HG02642 (cell line): ENCODE results near the gene CLDND1.

Source experiments
- ATAC-seq: cut with Tn5 transposase; IDR thresholded peaks from one replicate; pipeline ENCODE4 v1.9.1; 2021; ENCODE audit warnings: mild to moderate bottlenecking; ENCODE audit not compliant: unreplicated experiment, poor library complexity

The CLDND1 gene

GRCh38 chr3:98552232-98553020, 29.7 kb upstream of the CLDND1 start:
- no peak for ATAC-seq

- ATAC-seq, result no peak
Observed at GRCh38 chr3:98551754-98552153, 29.1 kb upstream of the CLDND1 start.

GRCh38 chr3:98551236-98551635, 28.5 kb upstream of the CLDND1 start:
- ATAC-seq, result no peak

- no peak for ATAC-seq
Observed at GRCh38 chr3:98550833-98551232, 28.1 kb upstream of the CLDND1 start.

GRCh38 chr3:98548544-98548943, 25.8 kb upstream of the CLDND1 start:
- ATAC-seq, result no peak

DNA sequence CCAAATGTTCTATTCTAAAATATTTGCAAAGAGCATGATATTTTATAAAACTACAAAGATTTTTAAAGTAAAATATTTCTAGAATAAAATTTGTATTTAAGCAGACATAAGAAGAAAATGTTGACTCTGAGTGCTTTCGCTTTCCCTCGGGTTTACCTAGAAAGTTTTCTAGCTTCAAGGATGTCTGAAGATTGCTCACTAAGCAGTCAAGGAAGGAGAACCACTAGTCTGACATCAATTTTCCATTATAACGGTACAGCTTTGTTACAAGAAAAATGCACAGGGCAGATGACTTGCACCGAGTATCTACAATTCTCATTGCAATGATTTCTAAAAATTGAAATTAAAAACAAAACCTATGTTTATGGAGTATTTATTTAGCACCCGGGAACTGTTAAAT, 23.2 kb upstream of the CLDND1 start:
- ATAC-seq, result peak; percentile 46

- ATAC-seq, result no peak
Observed at GRCh38 chr3:98542623-98543022, 19.9 kb upstream of the CLDND1 start.

GRCh38 chr3:98541695-98542094, 19.0 kb upstream of the CLDND1 start:
- ATAC-seq, result no peak

GRCh38 chr3:98540346-98540745, 17.6 kb upstream of the CLDND1 start:
- peak; percentile 48 for ATAC-seq

DNA sequence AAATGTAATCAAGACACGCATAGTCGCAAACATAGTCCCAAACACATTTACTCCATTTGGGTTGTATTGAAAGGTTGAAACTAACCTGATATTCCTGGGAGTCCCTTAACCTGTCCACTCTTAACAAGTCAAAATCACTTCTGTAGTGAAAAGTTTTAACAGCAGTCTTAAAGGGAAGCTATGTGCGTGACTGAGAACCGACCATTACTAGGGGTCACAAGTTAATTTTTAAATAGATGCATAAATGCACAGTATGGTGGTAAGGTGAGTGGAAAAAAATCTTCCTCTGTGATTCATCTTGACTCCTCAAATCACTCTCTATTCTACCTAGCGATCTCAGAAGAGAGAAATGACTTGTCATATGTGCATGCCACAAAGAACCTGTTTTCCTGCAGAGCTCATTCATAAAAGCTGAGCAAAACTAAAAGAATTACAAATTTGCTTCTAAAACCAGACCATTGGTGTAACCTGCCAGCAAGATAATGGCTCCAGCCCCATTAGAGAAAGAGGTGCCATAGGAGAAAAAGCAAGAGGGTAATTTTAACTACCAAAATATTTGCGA, 13.8 kb upstream of the CLDND1 start:
- peak; percentile 77 for ATAC-seq

- no peak for ATAC-seq
Observed at GRCh38 chr3:98534734-98535133, 12.0 kb upstream of the CLDND1 start.

GRCh38 chr3:98534168-98534567, 11.5 kb upstream of the CLDND1 start:
- ATAC-seq, result no peak

DNA sequence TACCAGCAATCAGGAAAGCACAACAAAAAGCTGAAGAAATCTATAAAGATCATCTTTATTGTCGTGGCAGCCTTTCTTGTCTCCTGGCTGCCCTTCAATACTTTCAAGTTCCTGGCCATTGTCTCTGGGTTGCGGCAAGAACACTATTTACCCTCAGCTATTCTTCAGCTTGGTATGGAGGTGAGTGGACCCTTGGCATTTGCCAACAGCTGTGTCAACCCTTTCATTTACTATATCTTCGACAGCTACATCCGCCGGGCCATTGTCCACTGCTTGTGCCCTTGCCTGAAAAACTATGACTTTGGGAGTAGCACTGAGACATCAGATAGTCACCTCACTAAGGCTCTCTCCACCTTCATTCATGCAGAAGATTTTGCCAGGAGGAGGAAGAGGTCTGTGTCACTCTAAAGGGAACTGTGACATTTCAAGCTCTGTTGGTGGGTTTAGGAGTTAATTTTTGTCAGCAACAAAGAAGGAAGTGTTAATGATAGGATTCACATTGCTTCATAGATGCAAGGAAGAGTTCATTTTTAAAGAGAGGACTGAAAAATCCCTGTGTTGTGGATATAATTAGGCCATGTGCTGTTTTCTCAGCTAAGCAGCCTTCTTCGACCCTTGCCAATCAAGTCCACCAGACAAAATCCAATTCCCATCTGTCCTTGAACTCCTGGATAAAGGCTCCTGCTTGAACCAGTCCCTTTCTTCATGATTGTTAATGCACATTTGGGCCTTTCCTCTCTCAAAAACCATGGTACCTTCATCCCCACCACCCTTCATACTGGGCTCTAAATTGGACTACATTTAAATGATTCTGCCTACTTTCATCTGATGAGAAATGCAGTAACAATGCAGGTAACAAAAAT, 10.2 kb upstream of the CLDND1 start:
- no peak for ATAC-seq

DNA sequence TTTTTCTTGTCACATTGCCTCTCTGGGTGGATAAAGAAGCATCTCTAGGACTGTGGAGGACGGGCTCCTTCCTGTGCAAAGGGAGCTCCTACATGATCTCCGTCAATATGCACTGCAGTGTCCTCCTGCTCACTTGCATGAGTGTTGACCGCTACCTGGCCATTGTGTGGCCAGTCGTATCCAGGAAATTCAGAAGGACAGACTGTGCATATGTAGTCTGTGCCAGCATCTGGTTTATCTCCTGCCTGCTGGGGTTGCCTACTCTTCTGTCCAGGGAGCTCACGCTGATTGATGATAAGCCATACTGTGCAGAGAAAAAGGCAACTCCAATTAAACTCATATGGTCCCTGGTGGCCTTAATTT, 9.6 kb upstream of the CLDND1 start:
- peak; percentile 5 for ATAC-seq

- ATAC-seq, result peak; percentile 33
Observed at GRCh38 chr3:98531622-98532274, 9.0 kb upstream of the CLDND1 start, which contains the start of gene GPR15. Gene GPR15 (plus strand): TSS chr3:98531978. CDS start chr3:98532034, 56 bp downstream.

- no peak for ATAC-seq
Observed at GRCh38 chr3:98530676-98531075, 8.0 kb upstream of the CLDND1 start.

GRCh38 chr3:98529856-98530459, 7.3 kb upstream of the CLDND1 start:
- no peak for ATAC-seq

- ATAC-seq, result no peak
Observed at GRCh38 chr3:98528474-98529346, 6.0 kb upstream of the CLDND1 start.

DNA sequence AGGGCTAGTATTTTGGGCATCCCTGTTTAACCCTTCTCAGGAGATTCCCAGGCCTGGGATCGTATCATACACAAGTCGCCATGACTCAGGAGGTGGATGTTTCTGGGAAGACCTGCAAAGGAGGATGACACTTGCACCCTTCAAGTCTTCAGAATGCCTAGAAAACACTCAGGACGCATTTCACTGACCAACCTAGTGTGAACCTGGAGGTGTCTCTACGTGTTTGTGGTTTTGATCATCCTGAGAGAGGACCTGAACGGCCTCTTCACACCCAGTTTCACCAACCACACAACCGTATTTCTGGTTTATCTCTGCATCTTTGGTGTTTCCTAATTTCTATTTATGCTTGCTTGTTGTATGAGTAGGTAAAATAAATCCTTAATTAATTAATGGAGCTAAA, 2.8 kb upstream of the CLDND1 start:
- ATAC-seq, result no peak
